Measurements from ENCODE around the gene MSL3. TPM values are rescaled to one million over a fixed set of nuclear protein-coding genes. Genes with fewer than 3 reads are reported as not detected.

Gene MSL3
- total RNA-seq, 1 experiment from 2014 or later = 17.0 TPM

DNA sequence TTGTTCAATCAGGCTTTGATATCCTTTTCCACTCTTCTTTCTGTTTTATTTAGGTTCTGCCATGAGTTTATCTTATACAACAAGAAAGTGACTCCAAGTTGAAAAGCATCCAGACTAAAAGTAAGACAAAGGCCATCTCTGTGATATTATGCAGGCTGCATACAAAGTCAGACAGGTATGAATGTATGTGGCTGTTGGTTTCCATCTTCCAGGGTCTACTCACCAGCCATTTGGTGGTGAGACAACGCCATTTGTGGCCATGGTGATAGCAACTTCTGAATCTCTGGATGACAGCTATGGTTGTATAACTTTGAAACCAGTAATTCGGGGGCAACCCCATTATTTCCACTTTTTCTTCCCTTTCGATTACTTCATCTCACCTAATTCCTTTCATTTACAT, 17.2 kb upstream of the MSL3 start:
- ChIA-PET POLR2A (no interaction called here), CTCF (no interaction called here)
- Histone ChIP-seq H3K4me3 (ENCODE audit: low read depth in 2 of 2, low read length in 2 of 2) (no peak overlapping the region), H3K27me3 (ENCODE audit: control insufficient read depth, insufficient read depth, low read length) (no peaks in the 10 kb centered on the region), H3K4me1 (ENCODE audit: control insufficient read depth, insufficient read depth, low read length) (no peaks in the 10 kb centered on the region), H3K36me3 (ENCODE audit: control insufficient read depth, insufficient read depth, low read length) (no peaks in the 10 kb centered on the region), H3K9me3 (ENCODE audit: control insufficient read depth, insufficient read depth, low read depth, low read length) (no peaks in the 10 kb centered on the region), H3K27ac (ENCODE audit: low read length) (no peak overlapping the region)
- DNase-seq (ENCODE audit: low read depth, low spot score) = no peak
- in situ Hi-C loops (cut with HindIII; ENCODE audit: low pct_unique_long_range_greater_than_20kb, low sequenced_read_pairs) (no loop called here), intact Hi-C loops (cut with micrococcal nuclease; ENCODE audit: unreplicated experiment) (no loop called here)
- no peak for TF ChIP-seq POLR2AphosphoS5 (IDR thresholded peaks at IDR 0.05; ENCODE audit: low read depth, low read length)
- no peak for TF ChIP-seq REST (IDR thresholded peaks at IDR 0.05; ENCODE audit: insufficient read depth in 1 of 2, low read depth in 2 of 2, low read length in 1 of 2)
- TF ChIP-seq SIN3A (IDR thresholded peaks at IDR 0.05; ENCODE audit: borderline replicate concordance, insufficient read depth, low read depth, low read length) = no peak
- no peak for TF ChIP-seq CTCF (IDR thresholded peaks at IDR 0.05)
- no peak for TF ChIP-seq TCF7L2 (IDR thresholded peaks at IDR 0.05; ENCODE audit: low read depth, low read length)
- BruUV-seq (replicated peaks) = no TSS peak
- no peak for ATAC-seq

DNA sequence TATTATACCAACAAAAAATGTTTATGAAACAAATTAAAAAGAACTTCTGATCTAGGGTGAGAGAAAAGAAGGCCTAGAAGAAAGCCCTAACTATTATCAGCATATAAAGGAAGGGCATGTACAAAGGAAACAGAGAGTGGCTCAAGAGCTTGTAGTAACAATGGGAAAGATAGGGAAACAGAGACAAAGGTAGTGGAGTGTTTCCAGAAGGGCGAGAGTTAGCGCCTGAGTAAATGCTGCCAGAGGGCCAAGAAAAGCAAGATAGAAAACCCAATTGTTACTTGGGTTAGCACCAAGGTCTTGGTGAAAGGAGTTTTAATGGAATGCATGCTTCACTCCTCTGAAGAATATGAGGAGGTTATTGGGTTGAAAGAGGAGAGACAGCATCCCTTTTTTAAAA, 16.5 kb upstream of the MSL3 start:
- no TSS peak for BruUV-seq (replicated peaks)
- TF ChIP-seq POLR2AphosphoS5 (IDR thresholded peaks at IDR 0.05; ENCODE audit: low read depth, low read length) = no peak
- TF ChIP-seq CTCF (IDR thresholded peaks at IDR 0.05) = no peak
- no peak for TF ChIP-seq REST (IDR thresholded peaks at IDR 0.05; ENCODE audit: insufficient read depth in 1 of 2, low read depth in 2 of 2, low read length in 1 of 2)
- no peak for TF ChIP-seq TCF7L2 (IDR thresholded peaks at IDR 0.05; ENCODE audit: low read depth, low read length)
- no peak for TF ChIP-seq SIN3A (IDR thresholded peaks at IDR 0.05; ENCODE audit: borderline replicate concordance, insufficient read depth, low read depth, low read length)
- Histone ChIP-seq H3K27me3 (ENCODE audit: control insufficient read depth, insufficient read depth, low read length) (no peaks in the 10 kb centered on the region), H3K27ac (ENCODE audit: low read length) (no peak overlapping the region), H3K4me3 (ENCODE audit: low read depth in 2 of 2, low read length in 2 of 2) (no peak overlapping the region), H3K36me3 (ENCODE audit: control insufficient read depth, insufficient read depth, low read length) (no peaks in the 10 kb centered on the region), H3K4me1 (ENCODE audit: control insufficient read depth, insufficient read depth, low read length) (no peaks in the 10 kb centered on the region), H3K9me3 (ENCODE audit: control insufficient read depth, insufficient read depth, low read depth, low read length) (no peaks in the 10 kb centered on the region)
- ChIA-PET POLR2A (no interaction called here), CTCF (no interaction called here)
- DNase-seq (ENCODE audit: low read depth, low spot score) (no peak), ATAC-seq (no peak)
- intact Hi-C loops (cut with micrococcal nuclease; ENCODE audit: unreplicated experiment) = no loop called here
- in situ Hi-C loops (cut with HindIII; ENCODE audit: low pct_unique_long_range_greater_than_20kb, low sequenced_read_pairs) = no loop called here

All from Panc1 (cell line).